HuH-7 (cell line): ENCODE data around the gene KLHL10.
"Not testable (repeated sequence)": the region's sequence is repeated elsewhere in the genome, so short reads cannot be mapped to it uniquely, and the experiment has no call there.

Experiments
- DNase-seq: peaks from one replicate; pipeline ENCODE4 v3.0.0; 2011; ENCODE audit warnings: low spot score

KLHL10 gene

GRCh38 chr17:41851382-41851781 lies 13.8 kb downstream of the KLHL10 start:
- not testable (repeated sequence) for DNase-seq

DNA sequence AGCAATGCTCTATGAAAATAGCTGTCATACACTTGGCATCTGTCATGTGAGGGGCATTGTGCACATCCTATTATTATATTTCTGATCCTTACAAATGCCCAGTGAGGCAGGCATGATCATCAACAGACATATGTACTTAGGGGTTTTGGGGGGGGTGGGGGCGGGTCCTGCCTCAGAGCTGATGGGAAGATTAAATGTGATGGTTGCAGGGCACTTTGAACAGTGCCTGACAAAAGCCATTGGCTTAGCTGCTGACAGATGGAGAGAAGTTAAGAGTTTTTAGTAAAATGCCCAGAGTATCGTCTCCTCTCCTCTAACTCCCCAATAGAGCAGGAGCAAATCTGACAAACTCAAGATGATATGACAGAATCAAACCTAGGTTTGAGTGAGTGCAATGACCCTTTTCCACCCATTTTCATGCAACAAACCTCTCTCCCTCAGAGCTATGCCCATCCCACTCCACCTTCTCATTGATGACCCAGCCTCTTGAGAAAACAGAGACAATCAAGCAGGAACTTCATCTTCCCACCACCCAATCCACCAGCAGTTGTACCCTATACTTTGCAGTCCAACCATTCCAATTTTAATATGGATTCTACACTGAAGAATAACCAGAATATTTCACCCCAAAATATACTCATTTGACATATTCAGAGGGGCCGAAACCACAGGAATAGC lies 22.8 kb downstream of the KLHL10 start:
- DNase-seq, result no peak

- DNase-seq, result no peak
Observed at GRCh38 chr17:41863074-41863848, 25.6 kb downstream of the KLHL10 start.

DNA sequence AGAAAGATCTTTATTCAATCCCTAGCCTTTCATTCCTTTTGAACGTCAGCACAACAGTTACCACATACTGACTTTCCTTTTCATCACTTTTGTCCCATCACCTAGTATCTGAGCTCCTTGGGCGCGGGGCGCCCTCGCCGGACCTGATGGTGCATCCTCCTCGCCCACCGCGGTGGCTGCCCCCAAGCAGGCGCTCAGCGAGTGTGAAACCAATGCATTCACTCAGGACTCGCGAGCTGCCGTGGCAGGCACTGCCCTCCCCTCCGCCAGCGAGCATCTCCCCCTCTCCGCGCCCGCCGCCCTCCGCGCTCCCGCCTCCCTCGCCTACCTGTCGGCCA lies 26.8 kb downstream of the KLHL10 start:
- DNase-seq, result no peak

DNA sequence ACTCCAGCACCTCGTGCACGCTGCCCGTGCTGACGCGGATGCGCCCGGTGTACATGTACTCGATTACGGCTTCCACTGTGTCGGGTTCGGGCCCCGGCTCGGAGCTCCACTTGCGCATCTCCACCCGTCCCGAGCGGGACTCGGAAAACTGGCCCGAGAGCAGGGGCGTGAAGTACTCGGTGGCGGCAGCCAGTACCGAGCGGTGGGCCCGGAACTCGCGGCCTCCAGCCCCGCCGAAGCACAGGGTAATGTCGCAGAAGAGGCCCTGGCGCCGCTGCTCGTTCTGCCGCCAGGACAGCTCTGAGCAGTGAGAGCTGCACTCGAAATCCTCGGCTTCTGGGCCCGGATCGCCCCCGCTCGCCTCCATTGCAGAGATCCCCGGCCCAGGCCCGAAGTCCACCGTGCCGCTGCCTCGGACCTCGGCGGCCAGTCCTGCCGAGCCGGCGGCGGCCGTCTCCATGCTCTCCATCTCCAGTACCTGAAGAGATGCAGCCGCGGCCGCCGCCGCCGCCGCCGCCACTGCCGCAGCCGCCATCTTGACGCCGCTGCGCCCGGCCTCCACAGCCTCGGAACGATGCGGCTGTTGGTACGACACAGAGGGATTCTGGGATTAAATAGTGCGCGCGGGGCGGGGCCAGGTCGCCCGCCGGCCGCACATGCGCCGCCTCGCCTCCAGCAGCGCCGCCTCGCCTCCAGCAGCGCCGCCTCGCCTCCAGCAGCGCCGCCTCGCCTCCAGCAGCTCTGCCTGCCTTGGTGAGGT lies 27.4 kb downstream of the KLHL10 start, which contains the start of gene KLHL11:
Gene KLHL11, minus strand, starts transcription at position 588 of the 760 bp plus-strand sequence. Its CDS starts 53 bp downstream, at position 535.
- peak; percentile 96 for DNase-seq

DNA sequence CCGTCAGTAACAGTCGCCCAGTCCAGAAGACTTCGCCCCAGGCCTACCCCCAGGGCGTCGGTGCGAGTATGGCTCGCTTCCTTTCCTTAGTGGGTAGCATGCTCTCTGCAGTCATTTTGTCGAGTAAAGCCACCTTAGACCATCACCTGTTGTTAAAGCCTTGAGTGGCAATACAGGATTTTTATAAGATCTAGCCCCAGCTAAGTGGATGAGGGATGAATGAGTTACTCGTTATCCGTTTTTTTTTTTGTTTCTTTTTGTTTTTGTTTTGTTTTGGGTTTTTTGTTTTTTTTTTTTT lies 27.9 kb downstream of the KLHL10 start:
- DNase-seq, result no peak

- DNase-seq, result no peak
Observed at GRCh38 chr17:41868568-41868967, 30.9 kb downstream of the KLHL10 start.

DNA sequence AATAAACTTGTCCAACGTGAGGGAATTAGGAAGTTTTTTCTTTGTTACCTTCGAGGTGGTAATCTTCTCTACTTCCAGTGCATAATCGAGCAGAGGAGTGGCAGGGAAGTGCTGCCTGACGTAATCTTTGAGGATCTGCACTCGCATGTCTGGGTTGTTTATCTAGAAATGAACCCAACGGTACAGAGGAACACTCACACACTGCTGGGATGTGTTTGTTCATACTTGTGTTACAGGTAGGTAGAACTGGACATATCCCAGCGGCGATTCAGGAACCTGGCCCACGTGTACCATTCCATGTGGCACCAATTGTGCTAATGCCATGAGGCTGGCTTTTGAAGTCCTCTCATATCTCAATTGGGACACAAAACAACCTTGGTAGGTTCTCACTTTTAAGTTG lies 31.8 kb downstream of the KLHL10 start:
- no peak for DNase-seq

- no peak for DNase-seq
Observed at GRCh38 chr17:41870097-41870496, 32.5 kb downstream of the KLHL10 start.

DNA sequence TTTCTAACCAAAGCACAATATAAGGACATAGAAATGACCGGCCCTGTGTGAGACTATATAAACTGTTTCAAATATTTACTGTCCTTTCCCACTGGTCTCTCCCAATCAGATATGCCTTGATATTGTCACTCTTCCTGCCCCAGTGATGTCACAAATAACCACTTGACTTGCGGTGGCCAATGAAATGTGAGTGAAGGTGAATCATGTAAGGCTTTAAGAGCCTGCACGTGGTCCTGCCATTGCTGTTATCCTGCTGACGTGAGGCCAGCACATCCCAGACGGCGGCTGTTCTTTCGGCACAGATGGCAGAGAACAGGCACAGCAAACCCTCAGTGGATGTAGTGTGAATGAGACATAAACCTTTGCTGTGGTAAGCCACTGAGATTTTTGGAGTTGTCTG lies 33.0 kb downstream of the KLHL10 start:
- DNase-seq, result no peak

DNA sequence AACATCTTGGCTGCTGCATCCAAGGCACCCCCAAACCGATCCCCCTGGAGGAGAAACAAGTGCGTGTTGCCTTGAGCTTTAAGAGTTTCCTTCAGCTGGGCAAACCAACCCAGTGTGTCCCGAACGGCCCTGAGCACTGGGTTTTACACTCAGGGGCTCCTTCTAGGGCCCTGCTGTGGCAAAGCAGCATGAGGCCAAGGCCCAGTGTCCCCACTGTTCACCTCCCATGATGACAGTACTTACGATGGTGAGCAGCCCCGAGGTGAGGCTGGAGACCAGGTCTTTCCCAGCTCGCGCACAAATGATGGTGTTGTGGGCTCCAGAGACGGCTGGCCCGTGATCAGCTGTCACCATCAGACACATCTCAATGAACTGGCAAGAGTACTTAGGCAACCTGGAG lies 34.2 kb downstream of the KLHL10 start:
- DNase-seq, result no peak

DNA sequence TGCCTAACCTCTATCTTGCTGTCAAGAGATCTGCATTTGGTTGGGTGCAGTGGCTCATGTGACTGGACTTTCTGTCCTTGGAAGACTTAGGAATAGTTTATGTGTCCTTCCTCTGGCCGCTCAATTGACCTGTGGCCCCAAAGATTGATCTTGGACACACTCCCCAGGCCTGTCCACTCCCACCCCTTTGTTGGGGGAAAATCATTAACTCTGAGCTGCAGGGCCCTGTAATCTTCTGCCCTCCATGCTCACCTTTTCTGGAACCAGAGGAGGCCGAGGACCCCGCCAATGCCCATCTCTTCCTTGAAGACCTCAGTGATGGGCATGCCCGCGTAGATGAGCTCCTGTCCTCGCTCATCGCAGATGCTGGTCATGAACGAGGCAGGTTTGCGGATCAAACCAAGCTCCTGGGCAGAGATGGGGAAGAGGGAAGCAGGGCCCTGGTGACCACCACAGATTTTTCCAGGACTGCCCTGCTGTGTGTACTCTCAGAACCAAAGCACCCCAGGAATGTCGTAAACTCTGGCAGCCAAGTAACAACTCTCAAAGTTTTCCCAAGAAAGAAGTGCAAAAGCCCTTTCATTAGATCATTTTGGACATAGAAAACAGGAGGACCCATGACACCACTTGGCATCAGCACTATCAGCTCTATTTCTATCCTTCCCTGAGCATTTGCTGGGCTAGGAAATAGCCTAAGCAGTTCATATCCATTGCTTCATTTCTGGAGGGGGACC lies 36.1 kb downstream of the KLHL10 start:
- no peak for DNase-seq

DNA sequence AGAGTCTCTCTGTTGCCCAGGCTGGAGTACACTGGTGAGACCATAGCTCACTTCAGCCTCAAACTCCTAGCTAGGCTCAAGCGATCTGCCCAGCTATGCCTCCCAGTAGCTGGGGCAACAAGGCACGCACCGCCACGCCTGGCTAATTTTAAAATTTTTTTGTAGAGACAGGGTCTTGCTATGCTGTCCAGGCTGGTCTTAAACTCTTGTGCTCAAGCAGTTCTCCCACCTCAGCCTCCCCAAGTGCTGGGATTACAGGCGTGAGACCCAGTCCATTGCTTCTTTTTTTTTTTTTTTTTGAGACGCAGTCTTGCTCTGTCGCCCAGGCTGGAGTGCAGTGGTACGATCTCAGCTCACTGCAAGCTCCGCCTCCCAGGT lies 36.7 kb downstream of the KLHL10 start:
- not testable (repeated sequence) for DNase-seq

DNA sequence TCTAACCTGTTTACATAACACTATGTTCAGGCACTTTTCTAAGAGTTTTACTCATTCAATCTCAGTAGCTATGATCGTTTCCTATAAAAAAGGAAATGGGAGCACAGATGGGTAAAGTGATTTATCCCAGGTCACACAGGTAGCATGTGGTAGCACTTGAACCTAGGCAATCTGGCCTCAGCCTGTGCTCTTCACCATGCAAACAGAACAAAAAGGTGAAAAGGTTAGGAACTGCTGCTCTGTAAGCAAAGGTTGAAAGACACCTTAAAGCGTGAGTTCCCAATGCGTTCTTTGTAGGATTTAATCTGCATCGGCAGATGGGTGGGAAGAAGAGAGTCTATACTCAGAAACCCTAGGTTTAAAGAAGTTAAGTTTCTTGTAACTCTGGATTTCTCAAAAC lies 42.5 kb downstream of the KLHL10 start:
- no peak for DNase-seq

- DNase-seq, result no peak
Observed at GRCh38 chr17:41882756-41883155, 45.1 kb downstream of the KLHL10 start.

GRCh38 chr17:41885733-41886132 lies 48.1 kb downstream of the KLHL10 start:
- peak; percentile 53 for DNase-seq

DNA sequence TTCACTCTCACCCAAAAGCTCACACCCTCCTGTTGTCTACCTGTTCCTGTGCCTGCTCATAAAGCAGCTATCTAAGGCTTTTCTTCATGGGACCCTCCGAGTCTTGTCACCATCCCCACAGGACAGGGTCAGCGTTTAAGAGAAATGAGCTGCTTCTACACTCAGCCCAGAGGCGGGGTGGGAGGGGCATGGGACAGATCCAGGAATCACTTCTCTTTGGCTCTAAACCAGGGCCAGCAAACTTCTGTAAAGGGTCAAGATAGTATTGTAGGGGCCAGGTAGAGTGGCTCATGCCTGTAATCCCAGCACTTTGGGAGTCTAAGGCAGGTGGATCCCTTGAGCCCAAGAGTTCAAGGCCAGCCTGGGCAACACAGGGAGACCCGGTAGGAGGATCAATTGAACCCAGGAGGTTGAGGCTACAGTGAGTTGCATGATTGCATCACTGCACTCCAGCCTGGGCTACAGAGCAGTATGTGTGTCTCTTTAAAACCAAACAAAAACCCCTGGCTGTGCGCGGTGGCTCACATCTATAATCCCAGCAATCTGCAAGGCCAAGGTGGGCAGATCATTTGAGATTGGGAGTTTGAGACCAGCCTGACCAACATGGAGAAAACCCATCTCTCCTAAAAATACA lies 50.8 kb downstream of the KLHL10 start:
- DNase-seq, result no peak

DNA sequence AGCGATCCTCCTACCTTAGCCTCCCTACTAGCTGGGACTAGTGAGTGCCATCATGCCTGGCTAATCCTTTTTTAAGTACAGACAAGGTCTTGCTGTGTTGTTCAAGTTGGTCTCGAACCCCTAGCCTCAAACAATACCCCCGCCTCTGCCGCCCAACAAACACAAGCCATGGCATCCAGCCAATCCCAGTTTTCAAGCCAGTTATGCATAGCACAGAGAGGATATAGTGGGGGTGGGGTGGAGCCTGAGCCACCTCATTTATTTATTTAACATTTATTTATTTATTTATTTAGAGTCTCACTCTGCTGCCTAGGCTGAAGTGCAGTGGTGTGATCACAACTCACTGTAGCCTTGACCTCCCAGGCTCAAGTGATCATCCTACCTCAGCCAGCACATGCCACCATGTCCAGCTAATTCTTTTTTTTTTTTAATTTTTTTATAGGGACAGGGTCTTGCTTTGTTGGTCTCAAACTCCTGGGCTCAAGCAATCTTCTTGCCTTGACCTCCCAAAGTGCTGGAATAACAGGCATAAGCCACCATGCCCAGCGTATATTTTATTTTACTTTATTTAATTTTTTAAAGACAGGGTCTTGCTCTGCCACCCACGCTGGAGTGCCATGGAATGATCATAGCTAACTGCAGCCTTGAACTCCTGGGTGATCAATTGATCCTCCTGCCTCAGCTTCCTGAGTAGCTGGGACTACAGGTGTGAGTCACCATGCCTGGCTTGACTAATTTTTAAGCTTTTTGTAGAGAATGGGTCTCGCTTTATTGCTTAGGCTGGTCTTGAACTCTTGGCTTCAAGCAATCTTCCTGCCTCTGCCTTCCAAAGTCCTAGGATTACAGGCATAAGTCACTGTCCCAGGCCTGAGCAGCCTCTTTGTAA lies 53.8 kb downstream of the KLHL10 start:
- DNase-seq, result no peak

- DNase-seq, result no peak
Observed at GRCh38 chr17:41892021-41892376, 54.4 kb downstream of the KLHL10 start.

DNA sequence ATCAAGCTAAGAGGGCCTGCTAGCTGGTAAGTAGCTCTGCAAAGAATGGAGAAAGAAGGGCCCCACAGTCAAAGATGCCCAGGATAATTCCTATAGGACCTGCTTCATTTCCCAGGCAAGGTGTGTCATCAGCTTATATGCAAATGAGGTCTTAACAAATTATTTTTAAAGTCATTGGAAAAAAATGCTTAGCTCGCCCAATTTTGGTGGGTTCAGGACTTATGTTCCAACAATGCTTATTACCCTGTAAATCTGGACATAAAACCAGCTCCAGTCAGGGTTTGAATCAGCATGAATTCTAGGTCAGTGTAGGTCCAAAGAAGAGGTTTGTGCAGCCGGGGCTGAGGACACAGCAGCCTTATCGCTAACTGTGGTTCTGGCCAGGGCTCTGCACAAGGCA lies 55.8 kb downstream of the KLHL10 start:
- no peak for DNase-seq

- no peak for DNase-seq
Observed at GRCh38 chr17:41894791-41895331, 57.2 kb downstream of the KLHL10 start.
